H1 (cell line): Measurements from ENCODE around the gene C4orf46. TPM values are rescaled to one million over a fixed set of nuclear protein-coding genes. Genes with fewer than 3 reads are reported as not detected.

Experiments
- CBX8 ChIP-seq: fragments of 300-800, 300-1000 bp; sonication (generic); IDR thresholded peaks from 2 replicates; pipeline ENCODE4 v1.7.1; 2016; ENCODE audit warnings: low read depth, low read length, borderline replicate concordance
- KDM5A ChIP-seq: fragments of 200-600 bp; IDR thresholded peaks from 2 replicates; pipeline ENCODE4 v1.7.1; 2012; ENCODE audit warnings: mild to moderate bottlenecking, low read length, inconsistent platforms, mixed read lengths
- POLR2A ChIP-seq, 2 experiments: IDR thresholded peaks; 1 replicate in 1 of 2; 2 replicates in 1 of 2; pipeline ENCODE4 v1.6.1; 2011; ENCODE audit warnings: low read depth in 2 of 2, low read length in 2 of 2, mild to moderate bottlenecking in 2 of 2; ENCODE audit errors: control extremely low read depth in 1 of 2
- POLR2AphosphoS5 ChIP-seq: IDR thresholded peaks from 2 replicates; pipeline ENCODE4 v1.6.1; 2011; ENCODE audit warnings: low read depth, low read length
- RAD21 ChIP-seq, 2 experiments: IDR thresholded peaks in 1 of 2; conservative IDR thresholded peaks in 1 of 2; 2 replicates each; pipeline ENCODE4 v1.6.1; 2011; ENCODE audit warnings: low read depth in 2 of 2, low read length in 2 of 2, improper control_type of control experiment in 1 of 2, inconsistent platforms in 1 of 2, mild to moderate bottlenecking in 1 of 2, moderate library complexity in 1 of 2
- RBBP5 ChIP-seq: IDR thresholded peaks from 2 replicates; pipeline ENCODE4 v1.7.1; 2012; ENCODE audit warnings: low read depth, mild to moderate bottlenecking, inconsistent platforms, low read length, moderate library complexity, borderline replicate concordance
- RNF2 ChIP-seq: fragments of 200-900, 300-1000 bp; sonication (generic); IDR thresholded peaks from 2 replicates; pipeline ENCODE4 v1.7.1; 2016; ENCODE audit warnings: borderline replicate concordance, low read depth, mild to moderate bottlenecking, antibody characterized with exemption, low read length; ENCODE audit not compliant: poor library complexity, severe bottlenecking; ENCODE audit errors: missing control alignments
- SAP30 ChIP-seq: fragments of 300-600 bp; sonication (generic); IDR thresholded peaks from 2 replicates; pipeline ENCODE4 v1.7.1; 2012; ENCODE audit warnings: low read length, moderate library complexity, mild to moderate bottlenecking, inconsistent platforms; ENCODE audit not compliant: insufficient read depth, insufficient replicate concordance
- SIN3A ChIP-seq, 2 experiments: IDR thresholded peaks in 1 of 2; conservative IDR thresholded peaks in 1 of 2; 2 replicates each; pipeline ENCODE4 v1.6.1; 2011 to 2012; ENCODE audit warnings: low read length in 2 of 2, improper control_type of control experiment in 1 of 2, low read depth in 1 of 2, mild to moderate bottlenecking in 1 of 2
- SIX5 ChIP-seq: IDR thresholded peaks from 2 replicates; pipeline ENCODE4 v1.6.1; 2011; ENCODE audit warnings: mild to moderate bottlenecking, low read depth, low read length
- polyA plus RNA-seq, 7 experiments: library from polyadenylated mRNA; depleted of rRNA in 3 of 7; stranded (reverse) in 5 of 7; unstranded in 2 of 7; fragments of >200 nt in 5 of 7; fragments of 200-250 nt in 2 of 7; gene quantifications; 1 replicate in 5 of 7; 2 replicates in 1 of 7; 4 replicates in 1 of 7; pipeline versions ENCODE4 v1.2.1 to v1.2.3, GENCODE V29; 2011 to 2013; ENCODE audit warnings: missing spikeins in 2 of 7, mixed read lengths in 2 of 7
- total RNA-seq: library from RNA; stranded (reverse); fragmentation: NEBNext Ultra II Directional; extraction: Animal tissue kit (Norgen Biotek cat#: 25700); gene quantifications from 2 replicates; pipeline ENCODE4 v1.2.1, GENCODE V29; 2021

Gene C4orf46
- total and polyA plus RNA-seq, 2 of the 8 experiments (the other 6 are each of a cell fraction or from before 2014, with no cell fraction given) = 19.8 to 28.6 TPM

GRCh38 chr4:158681629-158682028 is 9.9 kb upstream of the C4orf46 start (continued):
- TF ChIP-seq POLR2AphosphoS5 (no peak), CBX8 (no peak), SIN3A (conservative IDR thresholded peaks at IDR 0.05 in 1 of 2, IDR thresholded peaks at IDR 0.05 in 1 of 2; ENCODE audit: low read depth in 1 of 2, low read length in 2 of 2) (no peak), SAP30 (no peak), RAD21 (IDR thresholded peaks at IDR 0.05 in 1 of 2, conservative IDR thresholded peaks at IDR 0.05 in 1 of 2; ENCODE audit: low read depth in 2 of 2, low read length in 2 of 2) (no peak), RNF2 (no peak), SIX5 (no peak), KDM5A (no peak), POLR2A (IDR thresholded peaks at IDR 0.05; ENCODE audit: control extremely low read depth in 1 of 2, low read depth in 2 of 2, low read length in 2 of 2) (no peak), RBBP5 (no peak)
- TF ChIP-seq, all 59 proteins: peak for 0
